ENCODE measurements around the gene SFRP5.

DNA sequence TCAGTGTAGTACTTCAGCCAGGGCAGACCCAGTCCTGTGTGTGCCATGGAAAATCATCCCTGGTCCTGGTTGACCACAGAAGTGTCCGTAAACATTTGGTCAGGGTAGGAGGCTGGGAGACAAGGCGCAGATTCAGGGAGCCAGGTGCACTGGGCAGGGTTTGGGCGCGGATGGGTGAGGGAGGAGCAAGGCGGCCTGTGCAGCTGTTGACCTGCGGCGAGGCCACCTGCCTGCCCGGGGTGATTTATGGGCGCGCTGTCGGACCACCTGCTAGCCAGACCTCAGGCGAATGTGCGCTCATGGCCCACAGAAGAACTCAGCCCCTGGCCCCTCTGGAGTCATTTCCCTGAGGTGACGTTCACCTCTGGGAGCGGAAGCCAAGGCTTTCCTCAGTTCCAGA is 6.6 kb downstream of the SFRP5 start:
- TF ChIP-seq RAD21 (IDR thresholded peaks at IDR 0.05; ENCODE audit: low read depth) (no peak), YY1 (IDR thresholded peaks at IDR 0.05; ENCODE audit: low read depth) (no peak), TCF12 (IDR thresholded peaks at IDR 0.05; ENCODE audit: low read depth) (no peak)

All from Ishikawa (cell line).